ENCODE data around the gene PTCSC3.

The PTCSC3 gene

DNA sequence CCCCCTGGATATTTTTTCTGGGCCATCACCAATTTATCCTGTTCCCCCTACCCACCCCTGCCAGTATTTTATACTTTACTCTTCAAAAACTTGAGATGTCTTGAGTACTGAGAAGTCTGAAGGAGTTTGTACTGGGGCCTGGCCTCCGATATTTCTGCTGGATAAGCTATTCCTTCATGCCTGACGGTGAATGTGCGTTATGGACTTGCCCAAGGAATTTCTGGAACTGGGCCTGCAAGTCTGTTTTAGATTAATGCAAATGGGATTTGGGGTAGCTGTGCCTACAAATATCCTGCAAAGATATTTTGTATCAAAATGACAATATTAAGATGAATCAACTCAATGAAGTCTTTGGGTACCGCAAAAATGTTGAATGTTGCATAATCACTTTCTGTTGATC is at the start of gene PTCSC3:
TSS of gene PTCSC3 (minus strand) at position 199 of the 400 bp plus-strand sequence.
- no peak for DNase-seq

DNA sequence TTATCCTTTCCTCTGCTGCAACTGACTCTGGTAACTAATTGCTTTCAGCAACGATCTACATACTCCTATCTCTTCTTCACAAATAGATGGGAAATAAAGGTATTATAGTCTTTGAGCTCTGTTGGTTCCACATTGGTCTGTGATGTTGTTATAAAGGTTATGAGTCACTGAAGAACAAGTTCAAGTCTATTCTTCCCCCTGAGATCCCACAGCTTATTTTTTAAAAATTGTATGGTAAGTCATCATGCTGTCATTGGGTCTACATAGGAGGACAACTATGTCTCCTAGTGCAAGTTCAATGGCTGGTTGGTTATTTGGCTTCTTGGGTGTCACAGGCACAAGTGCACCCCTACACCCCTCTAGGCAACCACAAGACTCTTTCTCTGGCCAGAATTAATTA is 49.6 kb upstream of the PTCSC3 start:
- no peak for DNase-seq

- DNase-seq = no peak
These were observed 47.7 kb upstream of the PTCSC3 start for GRCh38 chr14:36224176-36224575.

GRCh38 chr14:36223558-36223957 is 47.0 kb upstream of the PTCSC3 start:
- DNase-seq = no peak

DNA sequence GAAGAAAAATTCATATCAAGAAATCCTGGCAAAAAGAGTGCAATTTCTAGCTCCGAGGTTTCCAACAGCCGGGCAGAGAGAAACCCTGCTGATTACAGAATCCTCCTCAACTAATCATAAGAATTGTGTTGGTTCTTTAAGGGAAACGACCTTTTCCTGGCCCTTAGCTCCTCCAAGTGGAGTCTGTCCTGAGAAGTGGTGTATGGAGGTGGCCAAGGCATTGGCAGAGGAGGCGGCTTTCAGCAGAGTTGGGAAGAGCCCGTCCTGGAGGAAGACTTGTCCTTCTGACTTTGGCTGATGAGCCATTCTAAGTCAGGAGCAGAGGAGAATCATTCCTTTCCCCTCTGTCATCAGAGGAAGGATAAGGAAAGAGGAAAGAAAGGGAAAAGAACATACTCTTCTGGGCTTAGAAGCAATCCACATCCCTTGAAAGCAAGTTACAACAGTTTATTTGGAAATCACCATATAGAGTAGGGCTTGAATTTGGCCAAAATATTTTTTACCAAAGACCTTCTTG is 46.5 kb upstream of the PTCSC3 start:
- no peak for DNase-seq

GRCh38 chr14:36222337-36222736 is 45.8 kb upstream of the PTCSC3 start:
- DNase-seq = no peak

DNA sequence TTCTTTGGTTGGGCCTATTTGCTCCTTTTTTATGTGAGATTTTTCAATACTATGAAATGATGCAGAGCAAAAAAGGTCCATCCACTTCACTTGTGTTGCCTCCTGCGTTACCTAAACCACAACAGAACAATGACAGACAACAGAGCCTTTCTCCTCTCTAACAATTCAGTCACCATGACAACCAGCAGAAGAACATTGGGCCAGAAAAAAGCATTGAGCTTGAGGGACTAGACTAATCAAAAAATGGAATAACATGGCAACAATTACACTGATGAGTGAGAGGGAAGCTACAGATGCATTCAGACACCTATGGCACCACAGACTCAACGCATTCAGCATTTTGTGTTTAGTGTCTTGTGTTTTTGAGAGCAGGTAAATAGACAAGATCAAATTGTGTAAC is 44.6 kb upstream of the PTCSC3 start:
- no peak for DNase-seq

DNA sequence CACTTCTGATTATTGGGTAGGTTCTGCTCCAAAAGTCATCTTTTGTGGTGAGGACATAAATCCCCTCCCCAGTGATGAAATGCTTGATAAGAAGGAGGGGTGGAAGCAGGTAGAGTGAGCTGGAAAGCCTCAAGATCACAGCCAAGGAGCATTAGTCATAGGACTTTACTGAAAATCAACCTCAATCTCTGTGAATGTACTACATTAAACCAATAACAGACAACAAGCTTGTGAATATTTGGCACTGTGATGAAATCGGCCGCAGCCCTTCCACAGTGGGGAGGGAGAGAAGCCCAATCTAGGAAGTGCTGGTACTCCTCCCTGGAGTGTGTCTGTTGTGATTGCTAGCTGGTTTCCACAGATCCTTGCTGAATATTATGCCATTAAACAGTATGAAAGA is 41.2 kb upstream of the PTCSC3 start:
- DNase-seq = no peak

DNA sequence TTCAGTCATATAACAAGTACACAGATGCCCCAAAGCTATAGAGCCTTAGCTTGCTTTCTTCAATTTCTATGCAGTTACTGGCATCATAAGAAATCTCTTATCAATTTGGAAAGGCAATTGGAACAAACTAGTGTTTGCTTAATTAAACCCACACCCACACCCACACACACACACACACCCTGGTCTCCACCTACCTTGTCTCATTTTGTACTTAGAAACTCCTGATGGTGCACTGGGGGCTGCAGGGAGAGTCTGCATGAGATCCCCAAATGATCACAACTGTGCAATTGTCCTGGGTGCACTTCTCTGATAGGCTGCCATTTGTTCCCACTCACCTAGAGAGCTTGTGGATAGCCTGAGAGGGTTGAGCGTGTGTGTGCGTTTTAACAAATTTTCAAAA is 40.5 kb upstream of the PTCSC3 start:
- DNase-seq = no peak

DNA sequence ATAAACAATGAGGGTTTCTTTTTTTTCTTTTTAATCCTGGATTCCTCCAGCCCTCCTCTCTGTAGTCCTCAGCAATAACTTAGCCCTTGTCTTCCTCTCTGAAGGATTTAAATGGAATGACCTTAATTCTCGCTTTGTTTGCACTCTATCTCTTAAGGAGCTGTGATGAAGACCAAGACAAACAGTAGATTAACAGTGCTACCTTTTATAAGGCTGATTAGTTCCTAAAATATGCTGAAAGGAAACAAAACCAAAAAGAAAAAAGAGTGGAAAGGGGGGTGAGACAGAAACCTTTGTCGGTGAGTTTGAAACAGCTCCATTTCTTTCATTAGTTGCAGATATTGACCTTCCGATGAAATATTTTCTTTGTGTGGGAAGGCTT is 38.7 kb upstream of the PTCSC3 start:
- DNase-seq = no peak

- no peak for DNase-seq
These were observed 38.1 kb upstream of the PTCSC3 start for GRCh38 chr14:36214476-36215216.

DNA sequence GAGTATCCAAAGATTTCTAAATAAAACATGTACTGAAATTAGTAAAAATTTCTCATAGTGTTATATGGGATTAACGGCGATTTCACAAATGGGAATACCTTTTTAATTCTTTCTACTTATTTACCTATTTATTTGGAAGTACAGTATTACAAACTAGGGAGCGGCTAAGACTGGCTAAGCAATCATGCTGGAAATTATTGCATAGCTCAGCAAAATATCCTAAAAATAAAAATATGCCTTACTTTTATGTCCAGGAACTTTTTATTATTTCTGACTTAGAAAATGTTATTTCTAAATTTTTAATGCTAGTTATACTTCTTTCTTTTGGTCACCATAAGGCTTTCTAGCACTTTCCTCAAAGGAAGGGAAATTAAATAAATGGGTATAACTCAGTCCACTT is 36.5 kb upstream of the PTCSC3 start:
- no peak for DNase-seq

GRCh38 chr14:36212577-36212976 is 36.1 kb upstream of the PTCSC3 start:
- DNase-seq = no peak

GRCh38 chr14:36208690-36209278 is 32.3 kb upstream of the PTCSC3 start:
- no peak for DNase-seq

DNA sequence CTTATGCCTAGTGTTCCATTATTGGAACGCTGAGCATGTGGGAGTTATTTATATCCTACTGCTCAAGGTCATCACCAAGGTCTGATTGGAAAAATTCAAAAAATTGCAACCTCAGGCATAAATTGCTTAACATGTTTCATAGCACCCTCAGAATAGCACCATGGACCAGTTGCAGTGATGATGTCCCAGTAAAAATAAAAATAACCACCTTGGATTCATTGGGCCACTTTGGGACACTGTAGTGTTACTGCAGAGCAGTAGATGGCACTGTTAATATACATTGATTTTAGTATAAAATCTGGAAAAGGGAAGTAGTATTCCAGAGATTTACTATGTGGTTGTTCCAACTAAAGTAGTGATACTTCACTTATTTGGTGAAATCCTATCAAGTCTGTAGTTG is 31.0 kb upstream of the PTCSC3 start:
- DNase-seq = no peak

GRCh38 chr14:36204461-36205073 is 28.0 kb upstream of the PTCSC3 start:
- no peak for DNase-seq

GRCh38 chr14:36198378-36198777 is 21.9 kb upstream of the PTCSC3 start:
- DNase-seq = no peak

GRCh38 chr14:36194663-36195062 is 18.1 kb upstream of the PTCSC3 start:
- no peak for DNase-seq

DNA sequence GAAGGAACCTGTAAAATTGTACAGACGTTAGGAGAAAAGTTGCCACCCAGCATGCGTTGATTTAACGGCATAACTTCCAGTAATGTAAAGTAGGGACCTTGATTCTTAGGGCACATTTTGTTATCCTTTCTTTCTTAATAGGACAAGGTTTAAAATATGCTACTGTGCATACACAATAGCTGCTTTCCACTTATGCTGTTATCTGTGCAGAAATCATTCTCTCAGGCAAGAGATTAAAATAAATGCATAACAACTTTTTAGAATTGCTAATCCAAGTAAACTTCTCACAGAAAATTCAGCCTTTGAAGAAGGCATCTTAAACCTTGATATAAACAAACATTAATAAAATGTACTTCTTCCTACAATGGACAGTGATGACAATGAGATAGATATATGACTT is 16.0 kb upstream of the PTCSC3 start:
- DNase-seq = no peak

- DNase-seq = no peak
These were observed 6.9 kb upstream of the PTCSC3 start for GRCh38 chr14:36183402-36183801.

DNA sequence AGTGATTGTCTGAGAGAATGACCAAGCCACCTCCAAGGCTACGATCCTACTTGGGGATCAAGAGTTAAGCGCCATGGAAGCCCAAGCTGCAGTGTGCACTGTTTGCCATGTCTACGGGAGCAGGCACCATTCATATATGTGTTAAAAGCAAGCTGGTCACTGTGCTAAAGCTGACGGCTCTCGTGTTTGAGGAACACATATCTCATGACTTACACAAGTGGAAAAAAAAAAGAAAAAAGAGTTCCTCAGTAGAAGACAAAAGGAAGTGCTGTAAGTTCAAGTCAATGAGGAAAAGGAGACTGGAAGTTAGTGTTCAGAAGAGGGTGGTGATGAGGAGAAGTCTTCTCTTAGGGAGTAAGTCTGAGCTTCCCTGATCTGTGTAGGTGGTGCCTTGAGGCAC is 4.9 kb upstream of the PTCSC3 start:
- no peak for DNase-seq

GRCh38 chr14:36177489-36177888 is 967 bp upstream of the PTCSC3 start:
- no peak for DNase-seq

GRCh38 chr14:36174767-36175424 is 1.6 kb downstream of the PTCSC3 start:
- no peak for DNase-seq

DNA sequence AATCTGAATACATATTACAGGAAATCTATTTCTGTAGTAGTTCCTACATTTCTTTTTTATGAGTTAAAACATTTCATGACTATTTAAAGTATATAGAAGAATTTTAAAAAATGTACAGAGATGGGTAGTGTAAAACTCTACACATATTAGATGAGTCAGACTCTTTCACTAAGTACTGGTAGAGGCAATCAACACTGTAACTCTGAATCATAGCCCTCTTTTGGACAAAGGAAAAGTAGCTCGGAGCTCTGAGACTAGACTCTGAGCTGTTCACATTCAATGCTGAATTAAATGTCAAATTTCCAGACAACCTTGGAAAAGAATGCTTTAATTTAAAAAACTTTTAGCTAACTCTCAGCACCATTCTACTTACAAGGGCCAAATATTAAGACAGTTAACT is 3.4 kb downstream of the PTCSC3 start:
- no peak for DNase-seq

All from stimulated activated CD8-positive, alpha-beta memory T cell treated with anti-CD3 and anti-CD28 coated beads, Interleukin-4, amount 100 ng/mL, for 48 hours (primary cell).